Measurements from ENCODE around the gene PAXIP1. TPM values are rescaled to one million over a fixed set of nuclear protein-coding genes. Genes with fewer than 3 reads are reported as not detected.

Gene PAXIP1
- total RNA-seq = 8.0 and 10.3 TPM in 2 replicates

GRCh38 chr7:155003092-155003375, at the start of gene PAXIP1:
Gene PAXIP1, minus strand, starts transcription at chr7:155003124. Its CDS starts 195 bp downstream, at chr7:155002929.

Other genes starting within 250 kb of the PAXIP1 start
- gene HTR5A, start 67.2 kb upstream of the PAXIP1 start, total RNA-seq = not detected in 2 replicates

Data from mesangial cell (primary cell).